Measurements from ENCODE around the gene HMG20A. TPM values are rescaled to one million over a fixed set of nuclear protein-coding genes. Genes with fewer than 3 reads are reported as not detected.

Gene HMG20A
- total RNA-seq, 1 experiment from 2014 or later, result 54.0 TPM

- Histone ChIP-seq H3K4me1 (ENCODE audit: control insufficient read depth, insufficient read depth, low read length) (peaks cover 4% of the 10 kb centered on the region; the same call in 1 of the 2 replicates), H3K36me3 (ENCODE audit: control insufficient read depth, insufficient read depth, low read length) (no peaks in the 10 kb centered on the region), H3K9me3 (ENCODE audit: control insufficient read depth, insufficient read depth, low read depth, low read length) (no peaks in the 10 kb centered on the region), H3K4me3 (ENCODE audit: low read depth in 2 of 2, low read length in 2 of 2) (no peak overlapping the region), H3K27ac (ENCODE audit: low read length) (no peak overlapping the region), H3K27me3 (ENCODE audit: control insufficient read depth, insufficient read depth, low read length) (no peaks in the 10 kb centered on the region)
- DNase-seq (ENCODE audit: low read depth, low spot score) (no peak), ATAC-seq (no peak)
- in situ Hi-C loops (cut with HindIII; ENCODE audit: low pct_unique_long_range_greater_than_20kb, low sequenced_read_pairs) (no loop called here), intact Hi-C loops (cut with micrococcal nuclease; ENCODE audit: unreplicated experiment) (no loop called here)
- BruUV-seq (replicated peaks), result no TSS peak
- TF ChIP-seq REST (IDR thresholded peaks at IDR 0.05; ENCODE audit: insufficient read depth in 1 of 2, low read depth in 2 of 2, low read length in 1 of 2) (no peak), POLR2AphosphoS5 (IDR thresholded peaks at IDR 0.05; ENCODE audit: low read depth, low read length) (no peak), SIN3A (IDR thresholded peaks at IDR 0.05; ENCODE audit: borderline replicate concordance, insufficient read depth, low read depth, low read length) (no peak), TCF7L2 (IDR thresholded peaks at IDR 0.05; ENCODE audit: low read depth, low read length) (no peak), CTCF (IDR thresholded peaks at IDR 0.05) (no peak)
- ChIA-PET POLR2A (interaction anchor here (0.6 kb wide), 1 partner anchor 18 kb away, joined by 3 read pairs; no protein-coding TSS in a partner anchor), CTCF (no interaction called here)
Measured at GRCh38 chr15:77384086-77384485, 36.6 kb upstream of the HMG20A start.

DNA sequence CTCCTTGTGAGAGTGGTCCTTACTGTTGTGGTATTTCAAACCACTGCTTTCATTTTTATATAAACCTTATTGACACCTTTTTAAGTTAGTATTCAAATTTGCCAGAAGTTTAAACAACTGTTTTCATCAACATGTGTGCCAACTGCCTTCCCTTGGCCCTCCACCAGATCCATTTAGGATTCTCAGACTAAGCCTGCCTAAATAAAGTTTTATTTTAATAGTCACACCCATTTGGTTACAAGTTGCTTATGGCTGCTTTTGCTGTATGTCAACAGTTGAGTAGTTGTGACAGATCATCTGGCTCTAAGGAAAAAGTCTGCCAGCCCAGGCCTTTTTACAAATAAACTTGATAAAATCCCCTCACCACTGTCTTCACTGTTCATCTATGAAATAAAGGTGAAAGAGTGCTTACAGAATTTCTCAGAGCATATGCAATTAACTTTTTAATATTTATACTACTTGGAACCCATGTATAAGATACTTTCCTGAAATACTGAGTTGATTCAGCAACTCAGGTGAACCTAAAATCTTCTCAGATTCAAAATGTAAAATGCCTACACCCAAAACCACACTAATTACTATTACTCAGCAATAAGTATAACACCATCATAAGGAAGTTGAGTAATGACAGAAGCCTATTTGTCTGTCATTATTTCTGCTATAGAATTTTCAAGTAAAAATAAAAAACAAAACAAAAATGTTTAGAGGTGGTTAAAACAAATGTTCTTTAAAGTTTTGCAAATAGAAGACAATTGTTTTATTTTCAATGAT lies 35.9 kb upstream of the HMG20A start:
- Histone ChIP-seq H3K4me3 (ENCODE audit: low read depth in 2 of 2, low read length in 2 of 2) (no peak overlapping the region), H3K36me3 (ENCODE audit: control insufficient read depth, insufficient read depth, low read length) (no peaks in the 10 kb centered on the region), H3K27me3 (ENCODE audit: control insufficient read depth, insufficient read depth, low read length) (no peaks in the 10 kb centered on the region), H3K4me1 (ENCODE audit: control insufficient read depth, insufficient read depth, low read length) (peaks cover 4% of the 10 kb centered on the region; the same call in 1 of the 2 replicates), H3K27ac (ENCODE audit: low read length) (no peak overlapping the region), H3K9me3 (ENCODE audit: control insufficient read depth, insufficient read depth, low read depth, low read length) (no peaks in the 10 kb centered on the region)
- no TSS peak for BruUV-seq (replicated peaks)
- in situ Hi-C loops (cut with HindIII; ENCODE audit: low pct_unique_long_range_greater_than_20kb, low sequenced_read_pairs), result no loop called here
- POLR2A ChIA-PET, result no interaction called here
- ATAC-seq (no peak), DNase-seq (ENCODE audit: low read depth, low spot score) (no peak)
- intact Hi-C loops (cut with micrococcal nuclease; ENCODE audit: unreplicated experiment), result no loop called here
- TF ChIP-seq REST (IDR thresholded peaks at IDR 0.05; ENCODE audit: insufficient read depth in 1 of 2, low read depth in 2 of 2, low read length in 1 of 2) (no peak), POLR2AphosphoS5 (IDR thresholded peaks at IDR 0.05; ENCODE audit: low read depth, low read length) (no peak), SIN3A (IDR thresholded peaks at IDR 0.05; ENCODE audit: borderline replicate concordance, insufficient read depth, low read depth, low read length) (no peak), CTCF (IDR thresholded peaks at IDR 0.05) (no peak), TCF7L2 (IDR thresholded peaks at IDR 0.05; ENCODE audit: low read depth, low read length) (no peak)
- CTCF ChIA-PET, result no interaction called here

Data from Panc1 (cell line).